Measurements from ENCODE around the gene C12orf42.

Gene C12orf42

DNA sequence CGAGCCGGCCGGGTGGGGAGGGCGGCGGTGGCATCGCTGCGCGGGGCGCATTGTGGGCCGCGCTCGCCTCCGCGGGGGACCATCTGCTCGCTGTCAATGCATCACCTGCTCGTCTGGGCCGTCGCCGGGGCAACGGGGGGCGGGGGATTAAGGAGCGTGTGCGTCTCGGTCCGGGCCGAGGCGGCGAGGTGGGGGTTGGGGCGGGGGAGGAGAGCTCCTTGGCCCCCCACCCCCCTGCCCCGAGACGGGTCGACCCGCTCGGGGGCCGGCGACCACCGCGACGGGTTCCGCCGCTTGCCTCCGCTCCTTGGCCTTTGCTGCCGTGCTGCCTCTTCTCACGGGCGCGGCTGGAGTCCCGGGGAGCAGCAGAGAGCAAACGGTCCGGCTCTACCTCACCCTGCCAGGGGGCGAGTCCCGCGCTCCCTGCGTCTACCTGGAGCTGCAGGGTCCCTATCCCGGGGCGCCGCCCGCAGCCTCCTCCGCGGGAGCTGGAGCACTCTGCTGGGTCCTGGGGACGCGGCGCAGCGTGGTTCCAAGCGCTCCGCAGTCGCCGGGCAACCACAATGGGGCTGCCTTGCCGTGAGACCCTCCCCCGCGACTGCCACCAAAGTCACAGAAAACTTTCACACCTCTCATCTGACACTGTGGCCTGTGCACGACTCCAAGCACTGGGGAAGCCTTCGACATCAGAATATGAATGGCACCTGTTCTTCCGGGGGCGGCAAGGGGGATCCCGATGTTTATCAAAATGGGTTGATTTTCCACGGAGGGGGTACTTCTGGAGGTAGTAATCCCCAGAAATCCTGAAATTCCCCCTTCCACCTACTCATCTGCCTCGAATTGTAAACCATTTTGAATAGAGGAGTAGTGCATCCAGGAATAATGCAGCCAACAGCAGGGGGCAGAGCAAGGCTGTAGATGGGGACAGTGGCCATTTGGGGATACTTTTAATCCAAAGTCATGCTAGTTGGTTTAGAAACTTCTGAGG lies at the start of gene C12orf42:
Gene C12orf42, minus strand, starts transcription at position 500 of the 988 bp plus-strand sequence. CDS start 17,542 bp downstream, outside the sequence.
- H3K27me3 Mint-ChIP-seq: peaks cover 43% of the 10 kb centered on the region
- no peaks in the 10 kb centered on the region for H3K36me3 Mint-ChIP-seq (ENCODE audit: low read depth)
- H3K4me1 Mint-ChIP-seq (ENCODE audit: low read depth): peaks cover 38% of the 10 kb centered on the region
- H3K27ac Mint-ChIP-seq: no peak within 1 kb of the TSS
- H3K4me3 Mint-ChIP-seq: peak within 1 kb of the TSS; percentile 54
- peak; percentile 68 for DNase-seq
- H3K9me3 Mint-ChIP-seq: peaks cover 5% of the 10 kb centered on the region

DNA sequence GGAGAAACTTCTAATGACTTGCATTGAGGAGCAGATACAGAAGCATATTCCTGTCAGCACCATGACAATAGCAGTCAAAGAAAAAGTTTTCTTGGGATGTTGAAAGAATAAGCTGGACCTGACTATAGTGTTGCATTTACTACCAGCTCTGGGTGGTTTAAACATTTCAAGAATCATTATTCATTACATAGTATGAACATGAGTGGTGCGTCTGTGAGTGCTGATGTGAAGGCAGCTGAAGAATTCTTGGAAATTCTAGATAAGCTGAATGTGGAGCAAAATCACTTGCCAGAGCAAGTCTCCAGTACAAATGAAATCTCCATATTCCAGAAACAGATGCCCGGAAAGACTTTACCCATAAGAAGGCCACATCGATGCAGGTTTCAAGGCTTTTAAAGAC lies 46.3 kb upstream of the C12orf42 start:
- H3K9me3 Mint-ChIP-seq: no peaks in the 10 kb centered on the region
- H3K27me3 Mint-ChIP-seq: peaks cover 4% of the 10 kb centered on the region
- no peak overlapping the region for H3K4me3 Mint-ChIP-seq
- no peaks in the 10 kb centered on the region for H3K36me3 Mint-ChIP-seq (ENCODE audit: low read depth)
- DNase-seq: no peak
- peaks cover 11% of the 10 kb centered on the region for H3K4me1 Mint-ChIP-seq (ENCODE audit: low read depth)
- H3K27ac Mint-ChIP-seq: no peak overlapping the region

DNA sequence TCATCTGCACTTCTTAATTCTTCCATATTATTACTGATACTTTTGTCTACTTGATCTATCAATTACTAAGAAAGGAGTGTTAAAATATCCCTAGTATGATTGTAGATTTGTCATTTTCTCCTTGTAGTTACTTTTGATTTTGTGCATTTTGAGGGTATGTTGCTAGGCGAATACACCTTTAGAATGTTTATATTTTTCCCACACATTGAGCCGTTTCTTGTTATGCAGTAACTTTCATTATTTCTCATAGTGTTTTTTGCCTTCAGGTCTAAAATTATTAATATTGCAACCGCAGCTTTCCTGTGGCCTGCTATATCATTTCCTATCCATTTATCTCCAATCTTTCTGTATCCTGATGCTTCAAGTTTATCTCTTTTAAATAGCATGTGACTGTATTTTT lies 44.6 kb upstream of the C12orf42 start:
- Mint-ChIP-seq H3K9me3 (no peaks in the 10 kb centered on the region), H3K27ac (no peak overlapping the region), H3K4me1 (ENCODE audit: low read depth) (peaks cover 11% of the 10 kb centered on the region), H3K36me3 (ENCODE audit: low read depth) (no peaks in the 10 kb centered on the region), H3K27me3 (no peaks in the 10 kb centered on the region), H3K4me3 (no peak overlapping the region)
- no peak for DNase-seq

DNA sequence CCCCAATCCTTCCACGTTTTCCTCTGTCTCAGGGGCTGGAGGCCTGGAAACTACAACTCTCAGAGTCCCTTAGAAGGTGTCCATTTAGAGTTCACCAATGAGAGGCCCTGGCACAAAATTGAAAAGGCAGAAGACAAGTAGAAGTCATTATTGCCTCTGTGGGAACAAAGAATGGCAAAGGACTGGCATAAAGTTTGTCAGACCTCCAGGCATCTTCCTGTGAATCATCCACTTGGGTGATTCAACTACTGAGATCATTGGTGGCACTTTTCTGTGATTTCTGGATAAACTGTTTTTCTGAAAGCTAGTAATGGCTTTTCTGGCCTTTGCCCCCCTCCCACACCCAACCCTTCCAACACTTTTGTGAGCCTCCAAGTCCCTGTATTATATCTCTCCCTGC lies 42.6 kb upstream of the C12orf42 start:
- Mint-ChIP-seq H3K4me1 (ENCODE audit: low read depth) (peaks cover 11% of the 10 kb centered on the region), H3K27ac (no peak overlapping the region), H3K36me3 (ENCODE audit: low read depth) (no peaks in the 10 kb centered on the region), H3K9me3 (no peaks in the 10 kb centered on the region), H3K4me3 (no peak overlapping the region), H3K27me3 (peaks cover 6% of the 10 kb centered on the region)
- DNase-seq: no peak

DNA sequence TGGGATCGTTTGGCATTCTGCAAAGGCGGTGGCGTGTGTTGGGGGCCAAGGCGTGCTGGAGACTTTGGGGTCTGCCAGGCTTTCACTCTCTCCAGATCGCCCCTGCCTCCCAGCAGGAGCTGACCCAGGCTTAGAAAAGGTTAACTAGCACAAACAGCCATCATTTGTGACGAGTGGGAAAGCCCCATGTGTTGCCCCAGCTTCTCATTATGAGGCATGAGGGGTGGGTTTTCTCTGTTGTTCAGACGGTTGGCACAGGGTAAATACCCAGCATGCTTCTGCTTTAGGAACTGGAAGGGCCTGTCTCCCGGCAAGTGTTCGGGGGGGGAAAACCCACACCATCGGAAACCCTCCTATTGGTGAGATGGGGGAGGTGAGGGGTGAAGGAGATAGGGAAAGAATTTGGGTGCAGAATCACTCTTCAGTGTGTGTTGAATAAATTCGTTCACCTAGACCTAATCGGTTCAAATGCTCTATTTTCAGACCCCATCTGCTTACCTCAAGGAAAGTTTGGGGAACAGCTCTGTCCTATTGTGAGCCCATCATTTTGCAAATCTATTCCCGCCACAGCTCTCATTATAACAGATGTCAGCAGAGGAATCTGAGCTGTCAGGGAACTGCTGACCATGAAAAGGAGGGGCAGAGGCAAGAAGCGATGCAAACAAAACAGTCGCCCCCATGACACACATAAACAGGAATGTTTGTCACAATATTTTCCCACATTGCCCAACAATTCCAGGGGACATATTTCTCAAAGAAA lies 34.7 kb upstream of the C12orf42 start:
- H3K27me3 Mint-ChIP-seq: peaks cover 19% of the 10 kb centered on the region
- H3K4me3 Mint-ChIP-seq: no peak overlapping the region
- no peak for DNase-seq
- H3K4me1 Mint-ChIP-seq (ENCODE audit: low read depth): peaks cover 13% of the 10 kb centered on the region
- H3K36me3 Mint-ChIP-seq (ENCODE audit: low read depth): no peaks in the 10 kb centered on the region
- no peak overlapping the region for H3K27ac Mint-ChIP-seq
- H3K9me3 Mint-ChIP-seq: no peaks in the 10 kb centered on the region

DNA sequence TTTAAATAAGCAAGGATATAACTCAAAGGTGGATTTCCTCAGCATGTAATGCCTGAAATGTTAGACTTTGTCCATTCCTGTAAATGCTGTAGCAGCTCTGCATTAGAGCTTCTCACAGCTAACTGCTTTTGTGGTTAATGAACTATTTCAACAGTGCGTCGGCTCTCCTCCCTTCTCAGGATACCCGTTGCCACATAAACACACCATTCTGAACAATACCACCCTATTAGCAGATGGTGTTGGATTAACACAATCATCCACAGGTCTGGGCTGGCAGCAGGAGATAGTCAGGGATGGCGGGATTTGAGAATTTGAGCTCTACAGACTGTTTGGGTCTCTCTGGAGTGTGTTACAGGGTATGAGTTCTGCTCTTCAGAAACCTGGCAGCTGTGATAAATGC lies 33.5 kb upstream of the C12orf42 start:
- Mint-ChIP-seq H3K9me3 (no peaks in the 10 kb centered on the region), H3K4me1 (ENCODE audit: low read depth) (peaks cover 13% of the 10 kb centered on the region), H3K27me3 (peaks cover 17% of the 10 kb centered on the region), H3K4me3 (no peak overlapping the region), H3K27ac (no peak overlapping the region), H3K36me3 (ENCODE audit: low read depth) (no peaks in the 10 kb centered on the region)
- no peak for DNase-seq

DNA sequence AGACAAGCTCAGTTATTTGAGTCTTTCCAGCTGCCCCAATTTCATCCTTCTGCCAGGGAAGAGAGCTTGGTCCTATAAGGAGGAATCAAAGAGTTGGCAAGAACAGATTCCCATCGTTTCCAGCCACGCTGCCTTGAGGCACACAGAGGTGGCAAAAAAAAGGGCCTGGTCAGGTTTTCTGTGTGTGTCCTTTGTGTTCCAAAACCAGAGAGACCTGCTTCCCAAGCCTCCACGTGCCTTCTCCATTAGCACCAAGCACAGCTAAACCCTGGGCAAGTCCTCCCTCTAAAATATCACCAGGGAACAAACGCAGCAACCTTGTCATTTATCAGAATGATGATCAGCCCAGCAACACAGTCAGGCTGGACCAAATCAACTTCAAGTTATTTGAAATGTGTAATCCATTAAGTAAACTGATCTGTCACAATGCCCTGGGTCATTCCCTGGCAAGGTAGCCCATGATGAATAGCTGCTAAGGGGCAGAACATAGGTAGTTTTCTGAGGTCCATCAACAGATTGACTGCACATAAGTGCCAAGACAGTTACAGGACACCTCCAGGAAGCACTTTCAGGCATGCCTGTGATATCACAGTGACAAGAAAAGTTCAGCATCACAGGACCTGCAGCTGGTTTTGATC lies 28.6 kb upstream of the C12orf42 start:
- H3K27ac Mint-ChIP-seq: no peak overlapping the region
- H3K4me3 Mint-ChIP-seq: no peak overlapping the region
- H3K27me3 Mint-ChIP-seq: peaks cover under 1% of the 10 kb centered on the region
- no peak for DNase-seq
- no peaks in the 10 kb centered on the region for H3K36me3 Mint-ChIP-seq (ENCODE audit: low read depth)
- H3K9me3 Mint-ChIP-seq: no peaks in the 10 kb centered on the region
- peaks cover 1% of the 10 kb centered on the region for H3K4me1 Mint-ChIP-seq (ENCODE audit: low read depth)

DNA sequence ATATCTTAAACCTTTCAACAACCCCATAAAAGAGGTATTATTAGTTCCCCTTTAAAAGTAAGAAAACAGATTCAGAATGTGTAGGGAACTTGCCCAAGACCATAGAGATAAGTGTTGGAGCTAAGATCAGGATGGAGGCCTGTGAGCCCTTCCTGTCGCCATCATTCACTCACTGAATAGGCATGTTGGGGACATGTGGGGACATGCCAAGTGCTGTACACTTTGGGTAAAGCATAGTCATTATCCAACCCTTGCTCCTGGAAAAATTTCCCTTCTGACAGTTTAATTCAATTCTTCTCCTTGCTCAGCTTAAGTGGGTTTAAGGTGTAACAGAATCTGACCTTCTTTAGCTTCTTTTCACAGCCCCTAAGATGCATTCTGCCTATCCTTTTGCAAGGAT lies 28.0 kb upstream of the C12orf42 start:
- no peaks in the 10 kb centered on the region for H3K27me3 Mint-ChIP-seq
- H3K4me1 Mint-ChIP-seq (ENCODE audit: low read depth): peaks cover 4% of the 10 kb centered on the region

DNA sequence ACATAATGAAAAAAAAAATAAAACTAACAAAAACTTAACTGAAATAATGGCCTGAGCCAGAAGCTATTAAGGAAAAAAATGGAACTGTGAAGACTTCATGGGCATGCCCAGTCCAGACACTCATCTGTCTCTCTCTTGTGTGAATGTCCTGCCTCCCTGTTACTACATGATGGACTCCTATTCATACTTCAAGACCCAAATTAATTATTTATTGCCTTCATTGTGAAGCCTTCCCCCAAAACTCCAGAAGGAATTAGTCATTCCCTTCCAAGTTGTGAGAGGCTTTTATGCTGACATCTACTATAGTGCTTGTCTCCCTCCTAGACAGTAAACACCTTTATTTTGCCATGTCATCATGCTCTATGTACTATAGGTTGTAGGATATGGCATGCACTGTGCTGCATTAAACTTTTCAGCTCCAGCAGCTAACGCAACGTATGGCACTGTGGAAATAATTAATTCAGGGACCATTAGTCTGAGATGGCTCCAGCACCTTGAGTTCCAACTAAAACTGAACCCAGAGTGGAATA lies 25.0 kb upstream of the C12orf42 start:
- H3K4me3 Mint-ChIP-seq: no peak overlapping the region
- no peak overlapping the region for H3K27ac Mint-ChIP-seq
- H3K9me3 Mint-ChIP-seq: no peaks in the 10 kb centered on the region
- no peaks in the 10 kb centered on the region for H3K36me3 Mint-ChIP-seq (ENCODE audit: low read depth)
- H3K27me3 Mint-ChIP-seq: no peaks in the 10 kb centered on the region
- DNase-seq: no peak
- H3K4me1 Mint-ChIP-seq (ENCODE audit: low read depth): peaks cover 5% of the 10 kb centered on the region

More for the DNA sequence above, 28.0 kb upstream of the C12orf42 start:
- no peak for DNase-seq
- H3K27ac Mint-ChIP-seq: no peak overlapping the region
- no peaks in the 10 kb centered on the region for H3K9me3 Mint-ChIP-seq
- no peak overlapping the region for H3K4me3 Mint-ChIP-seq
- no peaks in the 10 kb centered on the region for H3K36me3 Mint-ChIP-seq (ENCODE audit: low read depth)

DNA sequence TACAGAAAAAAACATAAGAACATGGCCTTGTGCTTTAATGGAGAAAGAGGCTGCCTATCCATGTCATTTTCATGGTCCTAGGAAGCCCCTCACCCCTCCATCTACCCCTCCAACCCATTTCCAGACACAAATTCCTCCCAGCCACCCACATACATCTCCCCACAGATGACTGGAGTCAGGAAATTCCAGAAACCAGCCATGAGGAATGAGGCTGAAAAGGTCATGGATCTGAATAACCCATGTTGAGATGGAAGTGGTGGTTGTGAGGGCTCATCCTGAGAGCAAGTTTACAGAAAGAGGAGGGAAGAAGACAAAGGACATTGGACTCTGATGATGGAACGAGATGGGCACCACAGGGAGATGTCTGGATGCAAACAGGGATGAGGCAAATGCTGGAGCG lies 23.9 kb upstream of the C12orf42 start:
- Mint-ChIP-seq H3K27ac (no peak overlapping the region), H3K27me3 (no peaks in the 10 kb centered on the region), H3K4me3 (no peak overlapping the region), H3K36me3 (ENCODE audit: low read depth) (no peaks in the 10 kb centered on the region), H3K4me1 (ENCODE audit: low read depth) (peaks cover 5% of the 10 kb centered on the region), H3K9me3 (no peaks in the 10 kb centered on the region)
- DNase-seq: no peak

DNA sequence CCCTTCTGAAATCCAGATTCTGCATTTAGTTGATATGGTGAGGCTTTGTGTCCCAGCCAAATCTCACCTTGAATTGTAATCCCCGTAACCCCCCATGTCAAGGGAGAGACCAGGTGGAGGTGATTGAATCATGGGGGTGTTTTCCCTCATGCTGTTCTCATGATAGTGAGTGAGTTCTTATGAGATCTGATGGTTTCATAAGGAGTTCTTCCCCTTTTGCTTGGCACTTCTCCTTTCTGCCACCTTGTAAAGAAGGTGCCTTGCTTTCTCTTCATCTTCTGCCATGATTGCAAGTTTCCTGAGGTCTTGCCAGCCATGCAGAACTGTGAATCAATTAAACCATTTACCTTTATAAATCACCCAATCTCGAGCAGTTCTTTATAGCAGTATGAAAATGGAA lies 23.1 kb upstream of the C12orf42 start:
- Mint-ChIP-seq H3K4me3 (no peak overlapping the region), H3K27ac (no peak overlapping the region), H3K9me3 (no peaks in the 10 kb centered on the region), H3K36me3 (ENCODE audit: low read depth) (no peaks in the 10 kb centered on the region), H3K27me3 (no peaks in the 10 kb centered on the region), H3K4me1 (ENCODE audit: low read depth) (peaks cover 10% of the 10 kb centered on the region)
- no peak for DNase-seq

DNA sequence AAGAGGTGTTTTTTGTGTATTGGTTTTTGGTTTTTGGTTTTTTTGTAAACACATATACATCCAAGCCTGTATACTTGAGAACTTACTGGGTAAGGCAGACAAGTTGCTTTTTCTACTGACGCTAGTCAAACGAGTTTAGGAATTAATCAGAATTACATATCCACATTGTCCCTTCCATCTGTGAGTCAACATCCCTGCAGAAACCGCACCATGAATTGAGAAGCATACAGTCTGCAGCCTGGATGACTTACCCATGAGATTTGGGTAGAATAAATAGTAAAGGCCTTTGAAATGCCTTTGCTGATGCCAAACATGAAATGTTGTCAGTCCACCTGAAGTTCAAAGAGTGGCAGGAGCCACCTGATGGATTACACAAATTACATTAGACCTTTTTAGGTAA lies 21.4 kb upstream of the C12orf42 start:
- Mint-ChIP-seq H3K4me3 (no peak overlapping the region), H3K27me3 (no peaks in the 10 kb centered on the region), H3K27ac (no peak overlapping the region)

DNA sequence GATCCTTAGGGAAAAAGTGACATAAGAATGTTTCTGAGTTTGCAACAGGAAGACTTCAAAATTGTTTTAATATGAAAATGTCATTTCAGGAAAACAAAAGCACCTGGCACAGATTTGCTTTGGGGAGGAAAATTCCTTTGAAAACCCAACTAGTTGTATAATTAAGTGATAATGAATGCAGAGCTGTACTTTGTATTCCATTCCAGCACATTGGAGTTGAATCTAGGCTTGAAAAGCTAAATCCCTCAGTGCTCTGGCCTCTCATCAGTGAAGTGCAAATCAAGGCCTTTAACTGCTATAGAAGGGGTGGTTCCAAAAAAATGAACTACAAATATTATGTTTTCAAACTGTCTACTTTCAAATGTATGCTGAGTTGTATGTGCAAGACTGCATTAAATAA lies 19.6 kb upstream of the C12orf42 start:
- Mint-ChIP-seq H3K9me3 (no peaks in the 10 kb centered on the region), H3K36me3 (ENCODE audit: low read depth) (no peaks in the 10 kb centered on the region), H3K27me3 (no peaks in the 10 kb centered on the region), H3K27ac (no peak overlapping the region), H3K4me3 (no peak overlapping the region), H3K4me1 (ENCODE audit: low read depth) (peaks cover 16% of the 10 kb centered on the region)
- DNase-seq: no peak

More for the DNA sequence above, 21.4 kb upstream of the C12orf42 start:
- Mint-ChIP-seq H3K4me1 (ENCODE audit: low read depth) (peaks cover 16% of the 10 kb centered on the region), H3K36me3 (ENCODE audit: low read depth) (no peaks in the 10 kb centered on the region), H3K9me3 (no peaks in the 10 kb centered on the region)
- DNase-seq: no peak

DNA sequence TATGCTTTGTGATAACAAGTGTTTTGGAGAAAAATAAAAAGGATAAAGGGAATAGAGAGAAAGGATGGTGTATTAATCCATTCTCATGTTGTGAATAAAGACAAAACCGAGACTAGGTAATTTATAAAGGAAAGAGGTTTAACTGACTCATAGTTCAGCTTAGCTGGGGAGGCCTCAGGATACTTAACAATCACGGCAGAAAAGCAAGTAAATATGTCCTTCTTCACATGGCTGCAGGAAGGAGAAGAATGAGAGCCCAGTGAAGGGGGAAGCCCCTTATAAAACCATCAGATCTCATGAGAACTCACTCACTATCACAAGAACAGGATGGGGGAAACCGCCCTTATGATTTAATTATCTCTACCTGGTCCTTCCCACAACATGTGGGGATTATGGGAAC lies 18.1 kb upstream of the C12orf42 start:
- Mint-ChIP-seq H3K36me3 (ENCODE audit: low read depth) (no peaks in the 10 kb centered on the region), H3K27ac (no peak overlapping the region), H3K9me3 (no peaks in the 10 kb centered on the region), H3K4me1 (ENCODE audit: low read depth) (peaks cover 16% of the 10 kb centered on the region), H3K27me3 (peaks cover 13% of the 10 kb centered on the region), H3K4me3 (no peak overlapping the region)
- no peak for DNase-seq
